GM18858 (cell line): ENCODE results near the gene FAM177A1.

Experiments used
- ATAC-seq: cut with Tn5 transposase; IDR thresholded peaks from one replicate; pipeline ENCODE4 v1.9.1; 2021; ENCODE audit not compliant: unreplicated experiment

FAM177A1 gene

DNA sequence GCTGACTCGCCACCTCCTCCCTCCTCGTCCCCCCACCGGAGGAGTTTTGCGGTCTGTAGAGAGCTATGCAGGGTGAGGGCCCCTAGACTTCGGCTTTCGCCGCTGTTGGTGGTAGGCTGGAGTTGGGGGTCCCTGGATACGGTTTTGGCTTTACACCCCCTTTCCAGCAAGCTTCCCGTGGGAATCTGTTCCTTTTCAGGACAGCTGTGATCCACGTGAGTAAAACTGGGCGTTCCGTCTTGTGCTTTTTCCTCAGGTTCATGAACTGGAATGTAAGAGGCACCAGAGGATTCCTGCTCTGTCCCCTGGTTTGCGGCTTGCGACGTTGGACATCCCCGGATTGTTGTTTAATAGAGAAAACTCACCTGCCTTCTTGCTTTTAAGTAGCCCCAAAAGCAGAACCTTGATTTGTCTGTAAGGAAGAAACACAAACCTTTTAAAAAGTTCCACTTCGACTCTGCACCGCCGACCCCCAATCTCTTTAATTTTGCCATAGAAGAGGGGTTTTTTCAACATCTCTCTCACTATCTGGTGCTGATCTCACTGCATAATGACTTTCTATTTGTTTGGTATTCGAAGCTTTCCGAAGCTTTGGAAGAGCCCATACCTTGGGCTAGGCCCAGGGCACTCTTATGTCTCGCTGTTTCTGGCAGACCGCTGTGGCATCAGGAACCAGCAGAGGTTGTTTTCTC lies 76.8 kb downstream of the FAM177A1 start:
- ATAC-seq: no peak

DNA sequence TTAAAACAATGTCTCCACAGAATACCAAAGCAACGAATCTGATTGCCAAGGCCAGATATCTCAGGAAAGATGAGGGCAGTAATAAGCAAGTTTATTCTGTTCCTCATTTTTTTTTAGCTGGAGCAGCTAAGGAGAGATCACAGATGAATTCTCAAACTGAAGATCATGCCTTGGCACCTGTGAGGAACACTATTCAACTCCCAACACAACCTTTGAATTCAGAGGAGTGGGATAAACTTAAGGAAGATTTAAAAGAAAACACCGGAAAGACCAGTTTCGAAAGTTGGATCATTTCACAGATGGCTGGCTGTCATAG lies 77.3 kb downstream of the FAM177A1 start:
- ATAC-seq: no peak

DNA sequence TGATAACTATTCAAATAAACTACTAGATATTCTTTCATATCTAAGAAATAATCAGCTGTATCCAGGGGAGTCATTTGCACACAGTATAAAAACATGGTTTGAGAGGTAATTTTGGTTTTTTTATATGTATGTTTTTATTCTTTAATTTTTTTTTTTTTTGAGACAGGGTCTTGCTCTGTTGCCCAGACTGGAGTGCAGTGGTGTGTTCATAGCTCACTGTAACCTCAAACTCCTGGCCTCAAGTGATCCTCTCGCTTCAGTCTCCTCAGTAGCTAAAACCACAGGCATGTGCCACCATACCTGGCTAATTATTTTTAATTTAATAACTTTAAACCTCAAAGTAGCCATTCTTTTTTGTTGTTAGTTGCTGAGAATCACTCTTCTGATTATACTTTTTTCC lies 78.1 kb downstream of the FAM177A1 start:
- no peak for ATAC-seq
